Lower lobe of right lung (tissue), 2 donors: ENCODE measurements around the gene CRYGN. TPM values are rescaled to one million over a fixed set of nuclear protein-coding genes. Genes with fewer than 3 reads are reported as not detected.

Experiments used
- ATAC-seq, 2 donors: fragments of 200-7000 bp; cut with Tn5 transposase; one replicate each; pipeline ENCODE4 v1.9.1; 2020 to 2022; ENCODE audit warnings: mild to moderate bottlenecking in 2 of 2, moderate library complexity in 2 of 2
- DNase-seq: peaks from one replicate; pipeline ENCODE4 v3.0.0-alpha.2; 2020
- H3K27ac ChIP-seq: fragments of 200-600 bp; one replicate; pipeline ENCODE4 v1.8.0; 2022
- H3K27me3 ChIP-seq: fragments of 200-600 bp; one replicate; pipeline ENCODE4 v1.8.0; 2022; ENCODE audit warnings: low read depth
- H3K36me3 ChIP-seq: fragments of 200-600 bp; one replicate; pipeline ENCODE4 v1.8.0; 2022; ENCODE audit warnings: mild to moderate bottlenecking
- H3K4me1 ChIP-seq: fragments of 200-600 bp; one replicate; pipeline ENCODE4 v1.8.0; 2022
- H3K4me3 ChIP-seq: fragments of 200-600 bp; one replicate; pipeline ENCODE4 v1.8.0; 2022; ENCODE audit warnings: mild to moderate bottlenecking
- H3K9me3 ChIP-seq: fragments of 200-600 bp; one replicate; pipeline ENCODE4 v1.8.0; 2022
- CTCF ChIP-seq: fragments of 200-600 bp; IDR thresholded peaks from one replicate; pipeline ENCODE4 v1.8.0; 2022; ENCODE audit warnings: antibody characterized with exemption, mild to moderate bottlenecking
- intact Hi-C: fragments of 100-400 bp; cut with DNase I; formaldehyde crosslinking; loops from one replicate; pipeline ENCODE4 v1.11.0; 2022
- total RNA-seq: library from RNA; stranded (reverse); fragmentation: NEBNext Ultra II Directional; extraction: Animal tissue kit (Norgen Biotek cat#: 25700); gene quantifications from one replicate; pipeline ENCODE4 v1.2.1, GENCODE V29; 2021
- donor health status: DM: no; HTN: yes; CAD: no; lungs with severe emphysema.

Gene CRYGN
- total RNA-seq, 1 donor from 2014 or later, result not detected

- no peak overlapping the region for H3K27ac ChIP-seq
- no peak for ATAC-seq
- H3K27me3 ChIP-seq, result no peaks in the 10 kb centered on the region
- no peaks in the 10 kb centered on the region for H3K36me3 ChIP-seq
- DNase-seq, result no peak
- peaks cover 11% of the 10 kb centered on the region for H3K4me1 ChIP-seq
- intact Hi-C loops, result no loop called here
- no peak overlapping the region for H3K4me3 ChIP-seq
- TF ChIP-seq CTCF, result no peak
- peaks cover 5% of the 10 kb centered on the region for H3K9me3 ChIP-seq
These were observed 17.7 kb downstream of the CRYGN start for GRCh38 chr7:151422212-151422611.

- no peak overlapping the region for H3K4me3 ChIP-seq
- H3K27me3 ChIP-seq, result no peaks in the 10 kb centered on the region
- H3K9me3 ChIP-seq, result peaks cover 5% of the 10 kb centered on the region
- intact Hi-C loops, result no loop called here
- ATAC-seq (no peak), DNase-seq (no peak)
- no peak for TF ChIP-seq CTCF
- H3K27ac ChIP-seq, result no peak overlapping the region
- peaks cover 8% of the 10 kb centered on the region for H3K4me1 ChIP-seq
- no peaks in the 10 kb centered on the region for H3K36me3 ChIP-seq
These were observed 19.8 kb downstream of the CRYGN start for GRCh38 chr7:151420144-151420543.

GRCh38 chr7:151416941-151417315 lies 23.0 kb downstream of the CRYGN start:
- Histone ChIP-seq H3K4me1 (peaks cover 8% of the 10 kb centered on the region), H3K9me3 (peaks cover 5% of the 10 kb centered on the region), H3K4me3 (no peak overlapping the region), H3K36me3 (no peaks in the 10 kb centered on the region), H3K27me3 (no peaks in the 10 kb centered on the region), H3K27ac (no peak overlapping the region)
- intact Hi-C loops, result no loop called here
- DNase-seq, result no peak
- no peak for TF ChIP-seq CTCF
- ATAC-seq, result peak; percentile 37 to 57

GRCh38 chr7:151416112-151416940 lies 23.6 kb downstream of the CRYGN start:
- Histone ChIP-seq H3K36me3 (no peaks in the 10 kb centered on the region), H3K4me1 (peaks cover 8% of the 10 kb centered on the region), H3K27me3 (peaks cover 1% of the 10 kb centered on the region), H3K27ac (no peak overlapping the region), H3K9me3 (peaks cover 5% of the 10 kb centered on the region), H3K4me3 (no peak overlapping the region)
- TF ChIP-seq CTCF, result no peak
- peak; percentile 6 to 22 for ATAC-seq
- no peak for DNase-seq
- intact Hi-C loops, result no loop called here

GRCh38 chr7:151415375-151416105 lies 24.4 kb downstream of the CRYGN start:
- Histone ChIP-seq H3K27me3 (peaks cover 9% of the 10 kb centered on the region), H3K4me1 (peaks cover 12% of the 10 kb centered on the region), H3K9me3 (peaks cover 5% of the 10 kb centered on the region), H3K36me3 (no peaks in the 10 kb centered on the region), H3K27ac (no peak overlapping the region), H3K4me3 (no peak overlapping the region)
- no peak for TF ChIP-seq CTCF
- intact Hi-C loops, result no loop called here
- DNase-seq, result no peak
- peak; percentile 82 to 89 for ATAC-seq
